ENCODE results near the gene FOXO4. TPM values are rescaled to one million over a fixed set of nuclear protein-coding genes. Genes with fewer than 3 reads are reported as not detected.

Gene FOXO4
- total and polyA plus RNA-seq, 10 of the 15 experiments (the other 5 are each of a cell fraction or from before 2014, with no cell fraction given), result 0.05 to 6.9 (median 2.3) TPM

- TF ChIP-seq CTCF (IDR thresholded peaks at IDR 0.05 in 2 of 3, conservative IDR thresholded peaks at IDR 0.05 in 1 of 3; ENCODE audit: control insufficient read depth in 2 of 3, extremely low read depth in 1 of 3, insufficient read depth in 1 of 3, low read depth in 3 of 3, low read length in 3 of 3) (no peak), ZBTB4 (CRISPR knock-in tag; IDR thresholded peaks at IDR 0.05) (no peak), MTA2 (IDR thresholded peaks at IDR 0.05; ENCODE audit: low read depth) (no peak), RBBP5 (conservative IDR thresholded peaks at IDR 0.05) (no peak), HDAC2 (IDR thresholded peaks at IDR 0.05) (no peak), SKIL (IDR thresholded peaks at IDR 0.05; ENCODE audit: low read depth, poor library complexity, severe bottlenecking) (peak; percentile 92), SIX5 (IDR thresholded peaks at IDR 0.05; ENCODE audit: low read depth, low read length, severe bottlenecking) (peak; percentile 20), CEBPB (IDR thresholded peaks at IDR 0.05; ENCODE audit: borderline replicate concordance in 1 of 2, low read depth in 2 of 2, low read length in 2 of 2) (no peak; a peak in 1 of 4 replicates), ZNF24 (IDR thresholded peaks at IDR 0.05) (peak; percentile 63; the same call in 1 of the 2 replicates), SIN3A (IDR thresholded peaks at IDR 0.05; ENCODE audit: low read depth, low read length) (peak; percentile 56; the same call in 1 of the 2 replicates), IRF3 (IDR thresholded peaks at IDR 0.05) (no peak), NFYB (IDR thresholded peaks at IDR 0.05; ENCODE audit: insufficient read depth, low read depth, low read length) (peak; percentile 76), SRF (IDR thresholded peaks at IDR 0.05; ENCODE audit: low read depth in 2 of 2, low read length in 2 of 2) (peak; percentile 91 to 95), RUNX3 (IDR thresholded peaks at IDR 0.05; ENCODE audit: low read length) (peak; percentile 94), WRNIP1 (IDR thresholded peaks at IDR 0.05; ENCODE audit: borderline replicate concordance, low read depth, low read length) (peak; percentile 75; the same call in 1 of the 2 replicates), POLR2AphosphoS5 (IDR thresholded peaks at IDR 0.05; ENCODE audit: low read length) (peak; percentile 72; the same call in 1 of the 2 replicates), EED (IDR thresholded peaks at IDR 0.05; ENCODE audit: low read depth) (no peak), SUPT20H (IDR thresholded peaks at IDR 0.05; ENCODE audit: borderline replicate concordance, control insufficient read depth, low read depth, low read length) (peak; percentile 31; the same call in 1 of the 2 replicates), CHD2 (IDR thresholded peaks at IDR 0.05; ENCODE audit: borderline replicate concordance, low read depth, low read length) (peak; percentile 70; the same call in 1 of the 2 replicates)
Observed at GRCh38 chrX:71068044-71068918, 27.4 kb upstream of the FOXO4 start, which contains the start of gene SNX12 (continued).

All from GM12878 (cell line).